ENCODE data around the gene RAD51AP1.
"Not testable (repeated sequence)": the region's sequence is repeated elsewhere in the genome, so short reads cannot be mapped to it uniquely, and the experiment has no call there.

The RAD51AP1 gene

DNA sequence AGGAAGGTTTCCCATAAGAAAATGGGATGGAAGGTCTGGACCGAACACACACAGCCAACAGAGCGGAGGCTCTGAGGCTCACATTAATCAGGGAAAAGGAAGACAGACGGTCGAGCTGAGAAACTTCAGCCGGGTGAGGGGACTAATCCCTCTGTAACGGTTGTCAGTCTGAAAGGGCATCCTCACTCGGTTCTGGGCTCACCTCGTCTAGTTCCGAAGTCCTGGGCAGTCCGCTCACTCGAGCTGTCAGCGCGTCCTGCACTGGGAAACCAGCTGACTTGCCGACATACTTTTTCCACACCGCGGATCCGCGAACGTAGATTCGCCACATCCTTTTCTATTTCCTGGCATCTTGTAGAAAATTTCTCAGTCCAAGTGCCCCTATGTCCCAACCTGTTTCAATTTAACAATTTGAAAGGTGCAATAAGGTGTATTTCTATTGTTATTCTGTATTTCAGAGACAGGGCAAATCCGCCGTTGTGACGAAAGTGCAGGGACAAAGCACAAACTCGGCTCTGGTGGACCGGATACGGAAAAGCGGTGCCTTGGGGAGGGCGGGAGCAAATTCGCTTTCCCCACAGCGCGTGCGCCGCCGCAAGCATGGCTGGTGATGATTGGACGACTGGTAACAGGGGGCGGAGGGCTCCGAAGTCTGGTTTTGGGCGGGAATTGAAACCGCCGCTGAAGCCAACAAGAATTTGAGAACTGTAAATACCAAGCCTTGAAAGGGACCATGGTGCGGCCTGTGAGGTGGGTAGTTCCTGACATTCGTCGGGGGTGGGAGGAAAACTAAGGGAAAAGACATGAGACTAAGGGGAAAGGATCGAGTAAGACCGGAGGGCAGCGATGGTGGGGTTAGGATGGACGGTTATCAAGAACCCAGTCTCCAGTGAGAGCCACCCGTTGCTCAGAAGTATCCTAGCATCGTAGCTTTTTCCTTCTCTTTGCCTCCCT, at the start of gene RAD51AP1:
Gene RAD51AP1, plus strand, starts transcription at position 684 of the 954 bp plus-strand sequence. Its CDS starts 50 bp downstream, at position 734.
- peak; percentile 97 for DNase-seq

- no peak for DNase-seq
Observed at GRCh38 chr12:4489556-4489955, 49.1 kb upstream of the RAD51AP1 start.

DNA sequence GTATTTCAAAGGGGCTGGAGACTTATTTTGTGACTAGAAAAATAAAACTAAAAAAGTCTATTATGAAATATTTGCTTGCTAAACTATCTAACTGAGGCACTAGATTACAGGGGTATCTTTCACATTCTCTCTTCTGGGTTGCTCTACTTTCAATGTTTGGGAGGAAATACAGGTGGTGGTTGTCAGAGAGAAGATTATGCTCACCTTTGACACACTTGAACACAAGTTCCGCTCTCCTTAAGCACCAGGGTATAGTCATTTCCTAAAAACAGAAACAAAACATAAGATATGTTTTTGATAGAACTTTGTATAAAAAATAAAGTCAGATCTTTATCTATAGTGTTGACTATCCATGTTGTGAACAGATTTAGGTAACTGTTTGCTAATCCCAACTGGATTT, 47.7 kb upstream of the RAD51AP1 start:
- no peak for DNase-seq

DNA sequence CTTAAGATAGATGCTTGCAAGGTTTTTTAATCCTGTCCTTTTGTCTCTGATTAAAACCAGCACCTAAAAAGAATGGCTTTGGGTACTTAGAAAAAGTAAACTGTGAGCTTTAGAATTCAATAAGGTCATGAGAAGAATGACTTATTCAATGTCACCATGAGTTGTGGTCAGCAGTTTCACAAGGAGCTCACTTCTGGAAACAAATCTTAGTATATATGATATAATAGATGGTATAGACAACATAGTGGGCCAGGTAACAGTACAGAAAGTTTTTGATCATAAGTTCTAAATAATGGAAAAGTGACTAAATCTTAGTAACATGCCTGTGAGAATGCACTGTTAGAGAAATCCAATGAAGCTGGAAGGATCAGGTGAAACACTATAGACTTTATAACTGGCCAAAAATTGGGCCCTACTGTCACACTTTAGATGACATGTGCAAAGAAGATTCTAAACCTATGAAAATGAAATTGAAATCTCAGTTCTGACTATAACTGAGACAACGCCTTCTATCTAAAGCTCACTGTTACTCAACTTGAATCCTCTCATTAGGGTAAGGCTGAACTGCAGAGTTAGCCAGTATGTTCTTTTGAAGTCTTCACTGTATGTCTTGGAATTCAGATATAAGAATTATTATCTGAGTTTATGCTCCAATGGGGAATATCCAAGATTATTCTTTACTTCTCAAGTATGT, 42.4 kb upstream of the RAD51AP1 start:
- no peak for DNase-seq

- no peak for DNase-seq
Observed at GRCh38 chr12:4499186-4499585, 39.5 kb upstream of the RAD51AP1 start.

DNA sequence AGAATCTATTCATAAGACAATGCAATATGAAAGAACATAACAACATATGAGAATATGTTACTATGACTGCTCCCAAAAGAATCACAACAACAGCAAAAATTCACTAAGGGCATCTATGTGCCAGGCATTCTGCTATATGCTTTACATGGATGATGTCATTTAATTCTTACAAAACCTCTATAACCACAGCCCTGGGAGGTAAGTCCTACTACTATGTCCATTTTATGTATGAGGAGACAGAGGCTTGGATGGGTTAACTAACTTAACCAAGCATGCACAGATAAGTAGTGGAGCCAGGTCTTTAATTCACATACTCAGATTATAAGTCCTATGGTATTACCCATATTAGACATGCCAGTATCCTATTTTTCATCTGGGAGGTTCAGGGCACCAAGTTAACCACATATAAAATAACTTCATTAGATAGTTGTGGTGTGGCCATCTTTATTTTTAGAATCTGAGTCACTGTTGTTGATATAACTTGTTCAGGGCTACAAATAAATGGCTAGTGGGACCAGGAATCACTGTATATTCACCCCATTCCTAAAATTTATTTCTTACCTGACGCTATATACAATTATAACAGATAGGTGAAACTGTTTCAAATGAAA, 33.2 kb upstream of the RAD51AP1 start:
- no peak for DNase-seq

DNA sequence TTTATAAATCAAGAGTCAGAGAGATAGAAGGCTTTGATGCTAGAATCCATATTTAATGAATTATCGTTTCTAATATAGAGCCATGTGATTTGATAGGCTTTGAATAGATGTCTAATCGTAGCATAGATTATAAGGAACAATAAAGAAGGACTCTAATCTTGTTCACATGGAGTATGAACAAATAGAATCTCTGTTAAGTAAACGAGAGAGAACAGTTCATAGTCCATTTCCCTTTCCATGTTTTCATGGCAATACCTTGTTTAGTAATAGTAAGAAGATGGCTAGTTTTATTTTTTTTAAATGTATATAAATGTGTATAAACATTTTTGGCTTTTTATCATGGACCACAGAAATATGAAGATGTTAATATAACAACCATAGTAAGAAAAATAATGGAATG, 32.3 kb upstream of the RAD51AP1 start:
- DNase-seq: no peak

DNA sequence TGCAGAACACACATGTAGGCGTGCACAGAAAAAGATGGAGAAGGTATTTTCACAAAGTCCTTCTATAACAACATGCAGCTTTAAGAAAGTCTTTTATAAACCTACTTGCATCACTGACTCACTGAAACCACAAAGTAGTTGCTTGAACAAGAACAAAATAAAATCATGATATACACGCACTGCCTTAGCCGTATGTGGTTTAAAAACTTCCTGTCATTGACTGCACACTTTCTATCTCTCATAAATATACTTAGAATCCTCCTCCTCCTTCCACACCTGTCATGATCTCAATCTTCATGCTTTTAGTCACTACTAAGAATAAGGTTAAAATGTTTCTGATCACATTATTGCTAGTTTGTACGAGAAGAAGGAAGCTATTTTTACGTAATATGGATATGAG, 31.8 kb upstream of the RAD51AP1 start:
- DNase-seq: no peak

DNA sequence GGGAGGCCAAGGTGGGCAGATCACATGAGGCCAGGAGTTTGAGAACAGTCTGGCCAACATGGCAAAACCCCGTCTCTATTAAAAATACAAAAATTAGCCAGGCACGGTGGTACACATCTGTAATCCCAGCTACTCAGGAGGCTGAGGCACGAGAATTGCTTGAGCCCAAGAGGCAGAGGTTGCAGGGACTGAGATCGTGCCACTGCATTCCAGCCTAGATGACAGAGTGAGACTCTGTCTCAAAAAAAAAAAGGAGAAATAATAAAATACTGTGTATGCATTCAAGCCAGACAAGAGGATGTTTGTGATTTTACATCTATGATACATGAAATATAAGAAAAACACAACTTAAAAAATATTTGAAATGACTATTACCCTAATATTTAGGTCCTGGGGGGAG, 30.2 kb upstream of the RAD51AP1 start:
- DNase-seq: not testable (repeated sequence)

DNA sequence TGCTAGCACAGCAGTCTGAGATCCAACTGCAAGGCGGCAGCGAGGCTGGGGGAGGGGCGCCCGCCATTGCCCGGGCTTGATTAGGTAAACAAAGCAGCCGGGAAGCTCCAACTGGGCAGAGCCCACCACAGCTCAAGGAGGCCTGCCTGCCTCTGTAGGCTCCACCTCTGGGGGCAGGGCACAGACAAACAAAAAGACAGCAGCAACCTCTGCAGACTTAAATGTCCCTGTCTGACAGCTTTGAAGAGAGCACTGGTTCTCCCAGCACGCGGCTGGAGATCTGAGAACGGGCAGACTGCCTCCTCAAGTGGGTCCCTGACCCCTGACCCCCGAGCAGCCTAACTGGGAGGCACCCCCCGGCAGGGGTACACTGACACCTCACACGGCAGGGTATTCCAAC, 29.4 kb upstream of the RAD51AP1 start:
- not testable (repeated sequence) for DNase-seq

DNA sequence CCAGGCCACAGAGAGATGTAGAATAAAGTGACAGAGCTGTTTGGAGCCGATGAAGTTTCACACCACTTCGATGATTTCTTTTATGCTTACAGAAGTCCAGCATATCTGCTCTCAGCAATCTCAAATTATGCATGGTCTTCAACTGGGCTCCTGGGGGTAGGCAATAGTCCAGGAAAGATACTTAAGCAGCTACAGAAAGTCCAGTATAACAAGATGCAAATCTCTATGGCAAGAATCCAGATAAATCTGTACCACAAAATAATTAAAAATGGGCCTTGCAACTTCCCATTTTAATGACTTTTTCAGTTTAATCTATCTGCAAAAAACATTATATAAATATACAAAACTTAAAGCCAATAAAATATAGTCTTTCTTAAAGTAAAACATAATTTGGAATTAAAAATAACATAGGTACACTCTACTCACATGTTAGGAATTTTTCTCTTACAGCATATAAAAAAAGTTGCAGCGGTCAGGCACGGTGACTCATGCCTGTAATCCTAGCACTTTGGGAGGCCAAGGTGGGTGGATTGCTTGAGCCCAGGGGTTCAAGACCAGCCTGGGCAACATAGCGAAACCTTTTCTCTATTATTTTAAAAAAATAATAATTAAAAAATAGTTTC, 20.5 kb upstream of the RAD51AP1 start:
- DNase-seq: no peak

DNA sequence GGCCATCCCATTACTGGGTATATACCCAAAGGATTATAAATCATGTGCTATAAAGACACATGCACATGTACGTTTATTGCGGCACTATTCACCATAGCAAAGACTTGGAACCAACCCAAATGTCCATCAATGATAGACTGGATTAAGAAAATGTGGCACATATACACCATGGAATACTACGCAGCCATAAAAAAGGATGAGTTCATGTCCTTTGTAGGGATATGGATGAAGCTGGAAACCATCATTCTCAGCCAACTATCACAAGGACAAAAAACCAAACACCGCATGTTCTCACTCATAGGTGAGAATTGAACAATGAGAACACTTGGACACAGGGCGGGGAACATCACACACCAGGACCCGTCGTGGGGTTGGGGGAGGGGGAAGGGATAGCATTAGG, 15.2 kb upstream of the RAD51AP1 start:
- not testable (repeated sequence) for DNase-seq

- peak; percentile 60 for DNase-seq
Observed at GRCh38 chr12:4526923-4527546, 11.7 kb upstream of the RAD51AP1 start.

- DNase-seq: no peak
Observed at GRCh38 chr12:4530160-4530559, 8.5 kb upstream of the RAD51AP1 start.

DNA sequence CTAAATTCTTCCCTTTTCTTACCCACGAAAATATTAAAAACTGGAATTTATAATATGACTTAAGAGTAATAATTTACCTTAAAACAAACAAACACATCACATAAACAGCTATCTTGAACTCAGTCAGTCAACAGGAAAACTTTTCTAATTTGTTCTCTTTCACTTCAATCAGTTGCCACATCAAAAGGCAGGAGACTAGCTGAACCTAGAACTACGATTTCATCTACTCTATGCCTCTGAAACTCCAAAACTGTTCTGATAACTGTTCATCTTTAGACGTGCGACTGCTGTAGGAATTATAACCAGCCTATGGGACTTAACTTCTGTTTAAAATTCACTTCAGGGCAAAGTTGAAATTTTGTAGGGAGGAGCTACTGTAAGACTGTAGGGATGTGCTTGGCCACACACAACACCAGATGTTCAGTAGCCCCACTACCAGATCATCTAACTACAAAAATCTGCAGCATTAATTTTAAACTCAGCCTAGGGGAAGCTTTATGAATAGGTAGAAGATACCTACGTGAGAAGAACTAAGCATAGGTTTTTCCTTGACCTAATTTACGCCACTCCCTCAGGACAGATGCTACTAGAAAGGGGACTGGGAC, 7.6 kb upstream of the RAD51AP1 start:
- no peak for DNase-seq

DNA sequence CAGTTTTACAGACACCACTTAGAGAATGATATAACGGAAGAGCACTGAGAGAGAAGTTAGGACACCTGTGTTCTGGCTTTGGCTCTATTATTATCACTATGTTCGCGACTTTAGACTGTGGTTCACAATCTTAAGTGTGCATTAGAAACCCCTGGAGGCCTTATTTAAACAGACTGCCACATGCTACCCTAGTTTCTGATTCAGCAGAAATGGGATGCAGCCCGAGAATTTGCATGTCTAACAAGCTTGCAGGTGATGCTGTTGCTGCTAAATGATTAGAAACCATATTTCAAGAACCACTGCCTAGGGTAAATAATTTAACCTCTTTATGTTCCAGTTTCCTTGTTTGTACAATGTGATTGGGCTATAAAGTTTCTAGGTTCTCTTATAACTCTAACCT, 3.6 kb upstream of the RAD51AP1 start:
- no peak for DNase-seq

DNA sequence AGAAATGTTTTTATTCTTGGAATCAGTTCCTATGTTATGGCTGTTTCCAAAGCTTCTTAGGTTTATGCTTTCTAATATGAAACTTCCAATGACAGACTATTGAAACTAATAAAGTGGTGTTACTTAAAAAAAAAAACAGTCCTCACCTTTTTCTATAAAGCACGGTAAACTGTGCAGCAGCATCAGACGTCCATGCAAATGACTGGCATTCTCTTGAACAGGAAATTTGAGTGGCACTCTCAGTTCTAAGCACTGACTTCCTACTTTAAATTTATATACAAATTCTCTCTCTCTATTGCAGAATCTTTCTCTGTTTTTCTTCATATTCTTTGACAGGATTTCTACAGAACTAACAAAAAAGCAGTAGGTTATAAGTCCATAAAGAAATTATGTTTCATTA, 2.8 kb upstream of the RAD51AP1 start:
- DNase-seq: no peak

GRCh38 chr12:4539167-4539870, 629 bp downstream of the RAD51AP1 start:
- no peak for DNase-seq

DNA sequence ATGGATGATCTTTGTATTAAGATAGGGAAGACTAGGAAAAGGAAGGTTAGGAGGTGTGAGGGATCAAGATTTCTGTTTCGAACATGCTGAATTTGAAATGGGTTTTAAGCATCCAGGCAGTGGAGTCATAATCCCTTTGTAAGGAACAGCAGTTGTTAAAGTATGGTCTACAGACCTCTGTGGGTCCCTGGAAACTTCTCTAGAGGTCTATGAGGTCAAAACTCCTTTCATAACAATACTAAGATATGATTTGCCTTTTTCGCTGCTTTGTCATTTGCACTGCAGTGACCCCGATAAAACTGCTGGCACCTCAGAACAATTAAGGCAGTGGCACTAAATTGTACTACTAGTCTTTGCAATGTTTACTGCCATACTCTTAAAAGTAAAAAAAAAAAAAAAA, 1.5 kb downstream of the RAD51AP1 start:
- DNase-seq: no peak

GRCh38 chr12:4540638-4541037, 1.9 kb downstream of the RAD51AP1 start:
- DNase-seq: no peak

DNA sequence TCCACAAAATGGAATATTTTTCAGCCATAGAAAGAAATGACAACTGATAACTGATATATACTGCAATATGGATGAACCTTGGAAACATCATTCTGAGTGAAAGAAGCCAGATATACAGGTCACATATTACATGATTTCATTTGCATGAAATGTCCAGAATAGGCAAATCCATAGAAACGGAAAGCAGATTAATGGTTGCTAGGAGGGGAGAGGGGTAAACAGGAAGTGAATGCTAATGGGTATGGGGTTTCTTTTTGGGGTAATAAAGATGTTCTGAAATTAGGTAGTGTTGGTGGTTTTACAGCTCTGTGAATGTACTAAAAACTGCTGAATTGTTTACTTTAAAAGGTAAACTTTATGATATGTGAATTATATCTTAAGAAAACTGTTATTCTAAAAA, 6.5 kb downstream of the RAD51AP1 start:
- no peak for DNase-seq

GRCh38 chr12:4552191-4552590, 13.5 kb downstream of the RAD51AP1 start:
- no peak for DNase-seq

Data from NCI-H1694 treated with DMSO at 0.1 percent for 48 hours (cell line).